Measurements from ENCODE around the gene TRAF1.

- TF ChIP-seq POLR2A (IDR thresholded peaks at IDR 0.05) = no peak
- TF ChIP-seq CTCF (IDR thresholded peaks at IDR 0.05) = no peak
Observed at GRCh38 chr9:120857902-120858301, 68.7 kb downstream of the TRAF1 start.

Data from breast epithelium (tissue), 3 donors.